Activated CD4-positive, alpha-beta T cell treated with anti-CD3 and anti-CD28 coated beads, Interleukin-2, Interleukin-6, amounts not matched to agents 100 ng/mL and 50 ng/mL, durations not matched to agents 16 hours and 8 hours (primary cell): ENCODE results near the gene CLINT1.
"Not testable (repeated sequence)": the region's sequence is repeated elsewhere in the genome, so short reads cannot be mapped to it uniquely, and the experiment has no call there.

ENCODE experiments used
- DNase-seq: peaks from one replicate; pipeline ENCODE4 v3.0.0-alpha.2; 2020

The CLINT1 gene

GRCh38 chr5:157860898-157861890, 2.2 kb upstream of the CLINT1 start:
- peak; percentile 81 for DNase-seq

DNA sequence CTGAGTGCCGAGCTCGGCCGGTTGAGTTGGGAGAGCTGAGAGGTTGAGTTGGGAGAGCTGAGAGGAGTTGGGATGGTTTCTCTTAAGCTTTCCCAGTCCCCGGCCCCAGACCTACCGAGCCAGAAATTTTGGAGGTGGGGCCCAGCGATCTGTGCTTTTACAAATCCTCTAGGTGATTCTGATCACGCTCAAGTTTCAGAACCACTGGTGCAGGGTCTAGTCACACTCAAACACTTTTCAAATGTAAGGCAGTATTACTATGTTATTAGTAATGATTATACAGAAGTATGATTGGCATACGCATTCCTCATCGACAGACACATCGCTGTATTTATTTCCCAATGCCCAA, 256 bp upstream of the CLINT1 start:
- no peak for DNase-seq

- DNase-seq, result peak; percentile 69
Observed at GRCh38 chr5:157857816-157858526, 974 bp downstream of the CLINT1 start.

DNA sequence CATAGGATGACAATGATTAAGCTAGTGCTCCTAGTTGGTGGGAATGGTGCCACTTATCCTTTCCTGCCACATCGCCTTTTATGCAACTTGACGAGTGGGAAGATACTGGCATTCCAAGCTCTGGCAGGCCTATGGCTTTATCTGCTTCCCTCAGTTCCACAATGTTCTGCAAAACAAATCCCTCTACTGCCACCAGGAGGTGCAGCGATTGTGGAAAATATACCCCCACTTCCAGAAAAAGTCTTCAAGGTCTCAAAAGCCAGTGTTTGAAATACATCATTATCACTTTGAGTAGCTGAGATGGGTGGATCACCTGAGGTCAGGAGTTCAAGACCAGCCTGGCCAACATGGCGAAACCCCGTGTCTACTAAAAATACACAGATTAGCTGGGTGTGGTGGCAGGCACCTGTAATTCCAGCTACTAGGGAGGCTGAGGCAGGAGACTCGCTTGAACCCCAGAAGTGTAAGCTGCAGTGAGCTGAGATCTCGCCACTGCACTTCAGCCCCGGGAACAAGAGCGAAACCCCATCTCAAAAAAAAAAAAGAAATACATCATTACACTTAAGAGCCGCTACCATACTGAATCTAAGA, 3.4 kb downstream of the CLINT1 start:
- DNase-seq, result peak; percentile 12

GRCh38 chr5:157853365-157853764, 5.6 kb downstream of the CLINT1 start:
- not testable (repeated sequence) for DNase-seq

- no peak for DNase-seq
Observed at GRCh38 chr5:157845914-157846598, 12.9 kb downstream of the CLINT1 start.

GRCh38 chr5:157842787-157843186, 16.2 kb downstream of the CLINT1 start:
- no peak for DNase-seq

- no peak for DNase-seq
Observed at GRCh38 chr5:157842185-157842584, 16.8 kb downstream of the CLINT1 start.

DNA sequence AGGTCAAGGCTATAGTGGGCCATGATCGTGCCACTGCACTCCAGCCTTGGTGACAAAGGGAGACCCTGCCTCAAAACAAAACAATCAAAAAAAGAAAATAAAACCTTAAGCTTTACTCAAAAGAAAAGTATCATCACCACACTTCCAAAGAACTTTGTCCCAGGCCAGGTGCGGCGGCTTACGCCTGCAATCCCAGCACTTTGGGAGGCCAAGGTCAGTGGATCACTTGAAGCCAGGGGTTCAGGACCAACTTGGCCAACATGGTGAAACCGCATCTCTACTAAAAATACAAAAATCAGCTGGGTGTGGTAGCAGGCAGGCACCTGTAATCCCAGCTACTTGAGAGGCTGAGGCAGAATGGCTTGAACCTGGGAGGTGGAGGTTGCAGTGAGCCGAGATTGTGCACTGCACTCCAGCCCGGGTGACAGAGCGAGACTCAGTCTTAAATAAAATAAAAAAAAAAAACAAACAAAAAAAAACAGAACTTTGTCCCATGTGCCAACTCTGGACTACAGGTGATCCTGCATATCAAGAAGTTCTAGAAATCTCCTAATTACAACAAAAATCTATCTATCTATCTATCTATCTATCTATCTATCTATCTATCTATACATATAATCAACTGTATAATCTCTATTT, 19.7 kb downstream of the CLINT1 start:
- DNase-seq, result no peak

DNA sequence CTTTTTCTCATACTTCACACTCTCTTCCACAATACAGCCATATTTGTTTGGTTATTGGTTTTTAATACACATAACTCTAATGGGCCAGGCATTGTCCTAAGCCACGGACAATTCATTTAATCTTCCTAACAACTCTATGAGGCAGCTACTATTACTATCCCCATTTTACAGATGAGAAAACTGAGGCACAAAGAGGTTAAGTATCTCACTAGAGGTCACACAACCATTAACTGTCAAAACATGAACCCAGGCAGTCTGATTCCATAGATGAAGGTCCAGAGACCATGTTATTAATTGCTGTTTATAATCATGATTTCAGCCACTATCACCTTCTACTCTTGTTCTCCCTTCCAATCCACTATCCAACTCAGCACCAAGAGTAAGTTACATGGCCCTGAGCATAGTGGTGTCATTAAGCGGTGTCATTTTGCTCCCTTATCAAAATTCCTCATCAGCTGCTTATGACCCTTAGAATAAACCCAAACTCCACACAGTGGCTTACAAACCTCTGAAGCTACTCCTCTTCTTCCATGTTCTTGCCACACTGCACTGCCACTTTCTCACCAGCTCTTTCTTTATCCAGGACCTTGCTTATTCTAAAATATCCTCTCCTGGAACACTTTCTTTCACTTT, 22.7 kb downstream of the CLINT1 start:
- DNase-seq, result no peak

GRCh38 chr5:157835041-157835440, 23.9 kb downstream of the CLINT1 start:
- DNase-seq, result no peak

- no peak for DNase-seq
Observed at GRCh38 chr5:157828944-157829639, 29.9 kb downstream of the CLINT1 start.

DNA sequence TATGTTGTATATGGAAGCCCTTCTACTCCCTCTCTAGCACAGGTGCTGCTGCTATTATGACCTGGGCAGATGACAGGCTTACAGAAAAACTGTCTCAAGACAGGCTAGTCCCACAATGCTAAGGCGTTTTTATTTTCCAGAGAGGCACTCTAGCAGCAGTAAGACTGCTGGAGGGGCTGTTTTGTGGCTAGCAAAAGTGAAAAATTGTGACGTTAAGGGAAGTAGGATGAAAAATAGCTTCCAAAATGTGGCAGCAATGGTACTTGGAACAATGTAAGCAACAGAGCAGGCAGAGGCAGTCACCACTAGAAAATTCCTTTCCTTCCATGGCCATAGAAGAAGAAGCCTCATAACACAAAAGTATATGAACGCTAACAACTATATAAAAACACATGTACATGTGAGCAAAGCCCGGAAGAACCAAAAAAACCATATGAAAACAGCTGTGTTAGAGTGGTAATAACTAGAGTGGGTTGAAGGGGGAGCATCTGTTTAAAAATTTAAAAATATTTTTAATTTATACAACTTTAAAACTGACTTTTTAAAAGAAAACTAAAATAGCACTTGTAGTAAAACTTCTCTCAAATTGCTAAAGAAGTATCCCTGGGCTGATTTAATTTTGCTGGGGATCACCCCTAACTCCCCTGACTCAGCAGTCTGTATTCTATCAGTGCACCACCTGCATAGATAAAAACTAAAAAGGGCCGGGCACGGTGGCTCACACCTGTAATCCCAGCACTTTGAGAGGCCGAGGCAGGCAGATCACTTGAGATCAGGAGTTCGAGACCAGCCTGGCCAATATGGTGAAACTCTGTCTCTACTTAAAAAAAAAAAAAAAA, 30.6 kb downstream of the CLINT1 start:
- no peak for DNase-seq

GRCh38 chr5:157827423-157827822, 31.5 kb downstream of the CLINT1 start:
- DNase-seq, result no peak

- DNase-seq, result no peak
Observed at GRCh38 chr5:157823655-157824054, 35.3 kb downstream of the CLINT1 start.

- peak; percentile 17 for DNase-seq
Observed at GRCh38 chr5:157821822-157822622, 36.9 kb downstream of the CLINT1 start.

- no peak for DNase-seq
Observed at GRCh38 chr5:157821405-157821804, 37.5 kb downstream of the CLINT1 start.

- DNase-seq, result peak; percentile 42
Observed at GRCh38 chr5:157820593-157821252, 38.2 kb downstream of the CLINT1 start.
